Keratinocyte (primary cell): ENCODE measurements around the gene STRIT1. TPM values are rescaled to one million over a fixed set of nuclear protein-coding genes. Genes with fewer than 3 reads are reported as not detected.

Source experiments
- DNase-seq: peaks from one replicate; pipeline ENCODE4 v3.0.0-alpha.2; 2011; ENCODE audit warnings: low read depth, missing footprints, low spot score
- FAIRE-seq: peaks from 2 replicates; lab custom pipeline; 2011; peaks lifted over from hg19 to GRCh38; lab: Jason Lieb, UNC
- H2AFZ ChIP-seq: 2 replicates; pipeline ENCODE4 v1.6.0; 2012; ENCODE audit warnings: low read length, control low read depth, inconsistent platforms; ENCODE audit not compliant: control insufficient read depth
- H3K27ac ChIP-seq: 2 replicates; pipeline ENCODE4 v1.5.1; 2011; ENCODE audit warnings: low read length; ENCODE audit not compliant: control insufficient read depth, insufficient read depth
- H3K27me3 ChIP-seq: 3 replicates; pipeline ENCODE4 v1.6.0; 2011; ENCODE audit warnings: low read length; ENCODE audit not compliant: control insufficient read depth, insufficient read depth; ENCODE audit errors: extremely low read depth
- H3K36me3 ChIP-seq, 2 experiments: 2 replicates in 1 of 2; 3 replicates in 1 of 2; pipeline ENCODE4 v1.5.1; 2011; ENCODE audit warnings: low read length in 2 of 2, mild to moderate bottlenecking in 1 of 2; ENCODE audit not compliant: control insufficient read depth in 2 of 2, insufficient read depth in 2 of 2; ENCODE audit errors: extremely low read depth in 1 of 2
- H3K4me1 ChIP-seq: 3 replicates; pipeline ENCODE4 v1.5.1; 2011; ENCODE audit warnings: low read length; ENCODE audit not compliant: control insufficient read depth, insufficient read depth; ENCODE audit errors: extremely low read depth
- H3K4me2 ChIP-seq: 3 replicates; pipeline ENCODE4 v1.6.0; 2011; ENCODE audit warnings: low read depth, low read length; ENCODE audit not compliant: control insufficient read depth, insufficient read depth; ENCODE audit errors: extremely low read depth
- H3K4me3 ChIP-seq, 3 experiments: fragments of 200-600 bp in 1 of 3; sonication (generic) in 1 of 3; 2 replicates in 2 of 3; 3 replicates in 1 of 3; pipeline ENCODE4 v1.5.1; 2011 to 2016; ENCODE audit warnings: low read length in 3 of 3, mild to moderate bottlenecking in 3 of 3, control low read depth in 2 of 3, inconsistent platforms in 1 of 3, low read depth in 1 of 3, mixed read lengths in 1 of 3, mixed run types in 1 of 3, moderate library complexity in 1 of 3; ENCODE audit not compliant: control insufficient read depth in 2 of 3, insufficient read depth in 2 of 3; ENCODE audit errors: extremely low read depth in 1 of 3
- H3K79me2 ChIP-seq: 2 replicates; pipeline ENCODE4 v1.6.0; 2012; ENCODE audit warnings: low read length; ENCODE audit not compliant: control insufficient read depth, insufficient read depth
- H3K9ac ChIP-seq: 3 replicates; pipeline ENCODE4 v1.6.0; 2011; ENCODE audit warnings: low read length; ENCODE audit not compliant: control insufficient read depth, insufficient read depth; ENCODE audit errors: extremely low read depth
- H3K9me1 ChIP-seq: 3 replicates; pipeline ENCODE4 v1.6.0; 2011; ENCODE audit warnings: low read length; ENCODE audit not compliant: control insufficient read depth, insufficient read depth; ENCODE audit errors: extremely low read depth
- H3K9me3 ChIP-seq: 2 replicates; pipeline ENCODE4 v1.5.1; 2012; ENCODE audit warnings: low read depth, low read length; ENCODE audit not compliant: control insufficient read depth
- H4K20me1 ChIP-seq: 3 replicates; pipeline ENCODE4 v1.6.0; 2011; ENCODE audit warnings: low read length; ENCODE audit not compliant: control insufficient read depth, insufficient read depth; ENCODE audit errors: extremely low read depth
- CTCF ChIP-seq, 3 experiments: IDR thresholded peaks in 1 of 3; conservative IDR thresholded peaks in 1 of 3; optimal IDR thresholded peaks in 1 of 3; 2 replicates in 2 of 3; 3 replicates in 1 of 3; pipeline versions ENCODE3 to v1.5.1; 2011; ENCODE audit warnings: low read length in 3 of 3, mild to moderate bottlenecking in 3 of 3, moderate library complexity in 2 of 3, control low read depth in 1 of 3, inconsistent platforms in 1 of 3; ENCODE audit not compliant: insufficient read depth in 2 of 3; ENCODE audit errors: extremely low read depth in 1 of 3
- EZH2 ChIP-seq: IDR thresholded peaks from one replicate; pipeline ENCODE4 v1.6.1; 2012; ENCODE audit warnings: inconsistent platforms, mild to moderate bottlenecking, low read length, moderate library complexity
- dilution Hi-C: fragments of 300-500 bp; cut with MboI; formaldehyde crosslinking; loops from one replicate; pipeline ENCODE4 v1.7.0; 2020; ENCODE audit warnings: low sequenced_read_pairs; ENCODE audit not compliant: extremely low pct_ligation_motif_present
- polyA plus RNA-seq, 5 experiments: library from polyadenylated mRNA; depleted of rRNA in 3 of 5; stranded (reverse) in 3 of 5; stranded (forward) in 1 of 5; unstranded in 1 of 5; fragments of >200 nt; gene quantifications; 1 replicate in 1 of 5; 2 replicates in 3 of 5; 3 replicates in 1 of 5; pipeline versions ENCODE4 v1.2.1 to v1.2.3, GENCODE V29; 2011 to 2012; ENCODE audit warnings: missing spikeins in 2 of 5, low read depth in 1 of 5, low replicate concordance in 1 of 5

The STRIT1 gene
- polyA plus RNA-seq, 1 donor (not counting 4 experiments of a cell fraction or from before 2014, with no cell fraction given): not detected

GRCh38 chr3:155254445-155254844 is 39.0 kb downstream of the STRIT1 start:
- H3K27ac ChIP-seq: no peak overlapping the region
- H3K4me3 ChIP-seq: no peak overlapping the region
- H3K9me3 ChIP-seq: no peaks in the 10 kb centered on the region
- H3K9me1 ChIP-seq: no peaks in the 10 kb centered on the region
- H3K79me2 ChIP-seq: no peaks in the 10 kb centered on the region
- H3K4me1 ChIP-seq: no peaks in the 10 kb centered on the region
- TF ChIP-seq EZH2 (no peak), CTCF (optimal IDR thresholded peaks at IDR 0.05 in 1 of 3, IDR thresholded peaks at IDR 0.05 in 1 of 3, conservative IDR thresholded peaks at IDR 0.05 in 1 of 3; ENCODE audit: extremely low read depth in 1 of 3, insufficient read depth in 2 of 3, low read length in 3 of 3) (no peak)
- no peaks in the 10 kb centered on the region for H4K20me1 ChIP-seq
- no peaks in the 10 kb centered on the region for H3K27me3 ChIP-seq
- H3K9ac ChIP-seq: no peak overlapping the region
- dilution Hi-C loops: no loop called here
- no peak overlapping the region for H3K4me2 ChIP-seq
- FAIRE-seq (no peak), DNase-seq (no peak)
- H3K36me3 ChIP-seq: no peaks in the 10 kb centered on the region
- H2AFZ ChIP-seq: no peak overlapping the region

- H3K36me3 ChIP-seq: no peaks in the 10 kb centered on the region
- no peaks in the 10 kb centered on the region for H3K27me3 ChIP-seq
- DNase-seq: no peak
- no peaks in the 10 kb centered on the region for H4K20me1 ChIP-seq
- no peak for FAIRE-seq
- TF ChIP-seq CTCF (optimal IDR thresholded peaks at IDR 0.05 in 1 of 3, IDR thresholded peaks at IDR 0.05 in 1 of 3, conservative IDR thresholded peaks at IDR 0.05 in 1 of 3; ENCODE audit: extremely low read depth in 1 of 3, insufficient read depth in 2 of 3, low read length in 3 of 3) (no peak), EZH2 (no peak)
- no peaks in the 10 kb centered on the region for H3K9me1 ChIP-seq
- H3K4me2 ChIP-seq: no peak overlapping the region
- dilution Hi-C loops: no loop called here
- H3K9me3 ChIP-seq: no peaks in the 10 kb centered on the region
- H3K27ac ChIP-seq: no peak overlapping the region
- no peaks in the 10 kb centered on the region for H3K4me1 ChIP-seq
- no peak overlapping the region for H2AFZ ChIP-seq
- no peak overlapping the region for H3K4me3 ChIP-seq
- no peak overlapping the region for H3K9ac ChIP-seq
- no peaks in the 10 kb centered on the region for H3K79me2 ChIP-seq
Measured at GRCh38 chr3:155252535-155252934, 40.9 kb downstream of the STRIT1 start.
